Measurements from ENCODE around the gene HTT. TPM values are rescaled to one million over a fixed set of nuclear protein-coding genes. Genes with fewer than 3 reads are reported as not detected.

Gene HTT
- total RNA-seq, 2 experiments from 2014 or later: 54.2 to 56.5 TPM

- ChIA-PET POLR2A (no interaction called here), CTCF (interaction anchor here (1.2 kb wide), 1 partner anchor 89 kb away, joined by 3 read pairs; no protein-coding TSS in a partner anchor)
- no peaks in the 10 kb centered on the region for H3K36me3 Mint-ChIP-seq (ENCODE audit: low read depth)
- H3K27me3 Mint-ChIP-seq: no peaks in the 10 kb centered on the region
- H3K4me1 Mint-ChIP-seq (ENCODE audit: low read depth): no peaks in the 10 kb centered on the region
- intact Hi-C loops (cut with micrococcal nuclease): no loop called here
- no peak overlapping the region for H3K27ac Mint-ChIP-seq
- ATAC-seq (no peak), DNase-seq (no peak)
- H3K9me3 Mint-ChIP-seq: no peaks in the 10 kb centered on the region
- TF ChIP-seq CTCF (IDR thresholded peaks at IDR 0.05): no peak
- H3K4me3 Mint-ChIP-seq: no peak overlapping the region
Observed at GRCh38 chr4:3067473-3068001, 6.9 kb upstream of the HTT start.

GRCh38 chr4:3069661-3070199 is 4.8 kb upstream of the HTT start:
- Mint-ChIP-seq H3K4me3 (no peak overlapping the region), H3K9me3 (no peaks in the 10 kb centered on the region), H3K36me3 (ENCODE audit: low read depth) (no peaks in the 10 kb centered on the region), H3K27me3 (no peaks in the 10 kb centered on the region), H3K4me1 (ENCODE audit: low read depth) (no peaks in the 10 kb centered on the region), H3K27ac (no peak overlapping the region)
- POLR2A ChIA-PET: no interaction called here
- ATAC-seq (no peak), DNase-seq (no peak)
- intact Hi-C loops (cut with micrococcal nuclease): no loop called here
- CTCF ChIA-PET: interaction anchor here (1.4 kb wide), 1 partner anchor 91 kb away, joined by 5 read pairs; no protein-coding TSS in a partner anchor
- TF ChIP-seq CTCF (IDR thresholded peaks at IDR 0.05): no peak

- CTCF ChIA-PET: interaction anchor here (1.0 kb wide), 1 partner anchor 9 kb away, joined by 3 read pairs; no protein-coding TSS in a partner anchor
- H3K27ac Mint-ChIP-seq: no peak overlapping the region
- no peak overlapping the region for H3K4me3 Mint-ChIP-seq
- no peaks in the 10 kb centered on the region for H3K36me3 Mint-ChIP-seq (ENCODE audit: low read depth)
- intact Hi-C loops (cut with micrococcal nuclease): no loop called here
- peaks cover 6% of the 10 kb centered on the region for H3K4me1 Mint-ChIP-seq (ENCODE audit: low read depth)
- H3K27me3 Mint-ChIP-seq: no peaks in the 10 kb centered on the region
- TF ChIP-seq CTCF (IDR thresholded peaks at IDR 0.05): no peak
- H3K9me3 Mint-ChIP-seq: no peaks in the 10 kb centered on the region
- POLR2A ChIA-PET: no interaction called here
- DNase-seq (no peak), ATAC-seq (no peak)
Observed at GRCh38 chr4:3070709-3071500, 3.6 kb upstream of the HTT start.

- Mint-ChIP-seq H3K4me3 (no peak overlapping the region), H3K27me3 (no peaks in the 10 kb centered on the region), H3K9me3 (no peaks in the 10 kb centered on the region), H3K36me3 (ENCODE audit: low read depth) (no peaks in the 10 kb centered on the region), H3K4me1 (ENCODE audit: low read depth) (peaks cover 13% of the 10 kb centered on the region), H3K27ac (no peak overlapping the region)
- ChIA-PET CTCF (no interaction called here), POLR2A (no interaction called here)
- DNase-seq (no peak), ATAC-seq (no peak)
- intact Hi-C loops (cut with micrococcal nuclease): no loop called here
- no peak for TF ChIP-seq CTCF (IDR thresholded peaks at IDR 0.05)
Observed at GRCh38 chr4:3071811-3072210, 2.7 kb upstream of the HTT start.
